Keratinocyte (primary cell): ENCODE measurements around the gene HIRA. TPM values are rescaled to one million over a fixed set of nuclear protein-coding genes. Genes with fewer than 3 reads are reported as not detected.

Experiments used
- DNase-seq: peaks from one replicate; pipeline ENCODE4 v3.0.0-alpha.2; 2011; ENCODE audit warnings: low read depth, missing footprints, low spot score
- FAIRE-seq: peaks from 2 replicates; lab custom pipeline; 2011; peaks lifted over from hg19 to GRCh38; lab: Jason Lieb, UNC
- H2AFZ ChIP-seq: 2 replicates; pipeline ENCODE4 v1.6.0; 2012; ENCODE audit warnings: low read length, control low read depth, inconsistent platforms; ENCODE audit not compliant: control insufficient read depth
- H3K27ac ChIP-seq: 2 replicates; pipeline ENCODE4 v1.5.1; 2011; ENCODE audit warnings: low read length; ENCODE audit not compliant: control insufficient read depth, insufficient read depth
- H3K27me3 ChIP-seq: 3 replicates; pipeline ENCODE4 v1.6.0; 2011; ENCODE audit warnings: low read length; ENCODE audit not compliant: control insufficient read depth, insufficient read depth; ENCODE audit errors: extremely low read depth
- H3K36me3 ChIP-seq, 2 experiments: 2 replicates in 1 of 2; 3 replicates in 1 of 2; pipeline ENCODE4 v1.5.1; 2011; ENCODE audit warnings: low read length in 2 of 2, mild to moderate bottlenecking in 1 of 2; ENCODE audit not compliant: control insufficient read depth in 2 of 2, insufficient read depth in 2 of 2; ENCODE audit errors: extremely low read depth in 1 of 2
- H3K4me1 ChIP-seq: 3 replicates; pipeline ENCODE4 v1.5.1; 2011; ENCODE audit warnings: low read length; ENCODE audit not compliant: control insufficient read depth, insufficient read depth; ENCODE audit errors: extremely low read depth
- H3K4me2 ChIP-seq: 3 replicates; pipeline ENCODE4 v1.6.0; 2011; ENCODE audit warnings: low read depth, low read length; ENCODE audit not compliant: control insufficient read depth, insufficient read depth; ENCODE audit errors: extremely low read depth
- H3K4me3 ChIP-seq, 3 experiments: fragments of 200-600 bp in 1 of 3; sonication (generic) in 1 of 3; 2 replicates in 2 of 3; 3 replicates in 1 of 3; pipeline ENCODE4 v1.5.1; 2011 to 2016; ENCODE audit warnings: low read length in 3 of 3, mild to moderate bottlenecking in 3 of 3, control low read depth in 2 of 3, inconsistent platforms in 1 of 3, low read depth in 1 of 3, mixed read lengths in 1 of 3, mixed run types in 1 of 3, moderate library complexity in 1 of 3; ENCODE audit not compliant: control insufficient read depth in 2 of 3, insufficient read depth in 2 of 3; ENCODE audit errors: extremely low read depth in 1 of 3
- H3K79me2 ChIP-seq: 2 replicates; pipeline ENCODE4 v1.6.0; 2012; ENCODE audit warnings: low read length; ENCODE audit not compliant: control insufficient read depth, insufficient read depth
- H3K9ac ChIP-seq: 3 replicates; pipeline ENCODE4 v1.6.0; 2011; ENCODE audit warnings: low read length; ENCODE audit not compliant: control insufficient read depth, insufficient read depth; ENCODE audit errors: extremely low read depth
- H3K9me1 ChIP-seq: 3 replicates; pipeline ENCODE4 v1.6.0; 2011; ENCODE audit warnings: low read length; ENCODE audit not compliant: control insufficient read depth, insufficient read depth; ENCODE audit errors: extremely low read depth
- H3K9me3 ChIP-seq: 2 replicates; pipeline ENCODE4 v1.5.1; 2012; ENCODE audit warnings: low read depth, low read length; ENCODE audit not compliant: control insufficient read depth
- H4K20me1 ChIP-seq: 3 replicates; pipeline ENCODE4 v1.6.0; 2011; ENCODE audit warnings: low read length; ENCODE audit not compliant: control insufficient read depth, insufficient read depth; ENCODE audit errors: extremely low read depth
- EZH2 ChIP-seq: IDR thresholded peaks from one replicate; pipeline ENCODE4 v1.6.1; 2012; ENCODE audit warnings: inconsistent platforms, mild to moderate bottlenecking, low read length, moderate library complexity
- dilution Hi-C: fragments of 300-500 bp; cut with MboI; formaldehyde crosslinking; loops from one replicate; pipeline ENCODE4 v1.7.0; 2020; ENCODE audit warnings: low sequenced_read_pairs; ENCODE audit not compliant: extremely low pct_ligation_motif_present
- polyA plus RNA-seq, 5 experiments: library from polyadenylated mRNA; depleted of rRNA in 3 of 5; stranded (reverse) in 3 of 5; stranded (forward) in 1 of 5; unstranded in 1 of 5; fragments of >200 nt; gene quantifications; 1 replicate in 1 of 5; 2 replicates in 3 of 5; 3 replicates in 1 of 5; pipeline versions ENCODE4 v1.2.1 to v1.2.3, GENCODE V29; 2011 to 2012; ENCODE audit warnings: missing spikeins in 2 of 5, low read depth in 1 of 5, low replicate concordance in 1 of 5
- TF ChIP-seq, protein P1 (sequence below), 3 experiments: IDR thresholded peaks in 1 of 3; conservative IDR thresholded peaks in 1 of 3; optimal IDR thresholded peaks in 1 of 3; 2 replicates in 2 of 3; 3 replicates in 1 of 3; pipeline versions ENCODE3 to v1.5.1; 2011; ENCODE audit warnings: low read length in 3 of 3, mild to moderate bottlenecking in 3 of 3, moderate library complexity in 2 of 3, control low read depth in 1 of 3, inconsistent platforms in 1 of 3; ENCODE audit not compliant: insufficient read depth in 2 of 3; ENCODE audit errors: extremely low read depth in 1 of 3

HIRA gene
- polyA plus RNA-seq, 1 donor (not counting 4 experiments of a cell fraction or from before 2014, with no cell fraction given): 16.7 TPM

DNA sequence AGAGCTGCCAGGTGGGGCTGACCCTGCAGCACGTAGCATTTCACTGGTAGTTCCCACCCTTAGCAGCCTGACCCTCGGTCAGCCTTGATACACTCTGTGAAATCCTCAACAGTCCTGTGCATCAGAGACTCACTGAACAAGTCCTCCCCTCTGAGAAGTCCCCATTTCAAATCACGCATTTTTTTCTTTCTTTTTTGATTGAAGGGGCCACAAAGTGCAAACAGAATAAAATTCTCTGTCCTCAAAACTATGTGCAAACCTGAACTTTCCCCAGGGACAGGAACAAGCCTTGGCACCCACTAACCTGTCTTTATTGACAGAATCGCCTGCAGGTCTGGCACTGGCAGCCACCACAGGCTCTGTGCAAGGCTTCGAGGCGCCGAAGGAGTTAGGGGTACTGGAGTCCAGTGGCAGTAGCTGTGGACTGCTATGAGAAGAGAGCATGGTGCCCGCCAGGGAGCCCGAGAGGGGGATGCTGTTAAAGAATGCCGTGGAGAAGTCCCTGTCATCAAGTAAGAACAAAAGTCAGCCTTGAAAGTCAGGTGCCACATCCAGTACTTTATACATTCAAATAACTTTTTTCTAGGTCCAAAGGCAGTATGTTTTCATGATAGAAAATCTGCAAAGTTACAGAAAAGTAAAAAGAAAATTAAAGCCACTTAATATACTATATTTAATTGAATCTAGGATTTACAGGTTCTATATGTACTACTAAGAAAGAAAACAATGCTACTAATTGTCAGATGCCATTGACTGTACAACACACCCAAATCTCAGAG, 53.8 kb downstream of the HIRA start:
- TF ChIP-seq EZH2: no peak
- TF ChIP-seq, protein P1, sequence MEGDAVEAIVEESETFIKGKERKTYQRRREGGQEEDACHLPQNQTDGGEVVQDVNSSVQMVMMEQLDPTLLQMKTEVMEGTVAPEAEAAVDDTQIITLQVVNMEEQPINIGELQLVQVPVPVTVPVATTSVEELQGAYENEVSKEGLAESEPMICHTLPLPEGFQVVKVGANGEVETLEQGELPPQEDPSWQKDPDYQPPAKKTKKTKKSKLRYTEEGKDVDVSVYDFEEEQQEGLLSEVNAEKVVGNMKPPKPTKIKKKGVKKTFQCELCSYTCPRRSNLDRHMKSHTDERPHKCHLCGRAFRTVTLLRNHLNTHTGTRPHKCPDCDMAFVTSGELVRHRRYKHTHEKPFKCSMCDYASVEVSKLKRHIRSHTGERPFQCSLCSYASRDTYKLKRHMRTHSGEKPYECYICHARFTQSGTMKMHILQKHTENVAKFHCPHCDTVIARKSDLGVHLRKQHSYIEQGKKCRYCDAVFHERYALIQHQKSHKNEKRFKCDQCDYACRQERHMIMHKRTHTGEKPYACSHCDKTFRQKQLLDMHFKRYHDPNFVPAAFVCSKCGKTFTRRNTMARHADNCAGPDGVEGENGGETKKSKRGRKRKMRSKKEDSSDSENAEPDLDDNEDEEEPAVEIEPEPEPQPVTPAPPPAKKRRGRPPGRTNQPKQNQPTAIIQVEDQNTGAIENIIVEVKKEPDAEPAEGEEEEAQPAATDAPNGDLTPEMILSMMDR (optimal IDR thresholded peaks at IDR 0.05 in 1 of 3, IDR thresholded peaks at IDR 0.05 in 1 of 3, conservative IDR thresholded peaks at IDR 0.05 in 1 of 3; ENCODE audit: extremely low read depth in 1 of 3, insufficient read depth in 2 of 3, low read length in 3 of 3): no peak
- Histone ChIP-seq H3K9me1 (no peaks in the 10 kb centered on the region), H3K4me1 (no peaks in the 10 kb centered on the region), H4K20me1 (no peaks in the 10 kb centered on the region), H3K36me3 (peaks cover 37 to 44% of the 10 kb centered on the region in 2 experiments), H3K79me2 (no peaks in the 10 kb centered on the region), H2AFZ (no peak overlapping the region), H3K27ac (no peak overlapping the region), H3K9ac (no peak overlapping the region), H3K27me3 (no peaks in the 10 kb centered on the region), H3K9me3 (no peaks in the 10 kb centered on the region), H3K4me3 (no peak overlapping the region), H3K4me2 (no peak overlapping the region)
- no peak for FAIRE-seq
- dilution Hi-C loops: no loop called here
- DNase-seq: no peak

DNA sequence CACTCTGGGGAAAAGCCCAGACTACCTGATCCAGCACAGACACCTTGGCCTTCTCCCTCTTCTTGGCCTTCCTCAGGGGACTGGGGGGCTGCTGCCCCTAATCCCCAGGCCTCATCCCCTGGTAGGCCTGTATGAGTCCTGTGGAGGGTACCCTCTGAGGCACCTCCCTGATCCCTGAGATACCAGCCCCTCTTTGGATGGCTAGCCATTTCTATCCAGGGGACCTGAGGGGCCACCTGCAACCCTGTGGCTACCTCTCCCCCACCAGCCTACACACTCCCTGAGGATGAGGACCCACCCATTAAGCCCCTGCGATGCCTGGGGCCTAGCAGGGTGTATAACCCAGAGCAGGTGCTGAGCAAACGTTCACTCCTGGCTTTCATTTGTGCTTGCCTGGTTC, 54.6 kb downstream of the HIRA start:
- DNase-seq (no peak), FAIRE-seq (no peak)
- H4K20me1 ChIP-seq: no peaks in the 10 kb centered on the region
- no peak overlapping the region for H3K27ac ChIP-seq
- H2AFZ ChIP-seq: no peak overlapping the region
- no peak overlapping the region for H3K9ac ChIP-seq
- no peak for TF ChIP-seq EZH2
- TF ChIP-seq, protein P1 (optimal IDR thresholded peaks at IDR 0.05 in 1 of 3, IDR thresholded peaks at IDR 0.05 in 1 of 3, conservative IDR thresholded peaks at IDR 0.05 in 1 of 3; ENCODE audit: extremely low read depth in 1 of 3, insufficient read depth in 2 of 3, low read length in 3 of 3): no peak
- H3K9me1 ChIP-seq: no peaks in the 10 kb centered on the region
- peaks cover 32 to 38% of the 10 kb centered on the region in 2 experiments for H3K36me3 ChIP-seq
- H3K4me2 ChIP-seq: no peak overlapping the region
- H3K79me2 ChIP-seq: no peaks in the 10 kb centered on the region
- H3K4me3 ChIP-seq: no peak overlapping the region
- no peaks in the 10 kb centered on the region for H3K27me3 ChIP-seq
- dilution Hi-C loops: no loop called here
- no peaks in the 10 kb centered on the region for H3K4me1 ChIP-seq
- H3K9me3 ChIP-seq: no peaks in the 10 kb centered on the region
